ENCODE measurements around the gene ELMO1.

The ELMO1 gene

GRCh38 chr7:37285706-37286453 is 162.8 kb downstream of the ELMO1 start:
- TF ChIP-seq POLR2A (IDR thresholded peaks at IDR 0.05; ENCODE audit: low read depth, low read length) = no peak
- no peak for TF ChIP-seq POLR2AphosphoS5 (IDR thresholded peaks at IDR 0.05; ENCODE audit: low read depth, low read length)
- TF ChIP-seq TAF1 (IDR thresholded peaks at IDR 0.05; ENCODE audit: borderline replicate concordance, low read depth, low read length) = no peak
- FAIRE-seq (no peak), DNase-seq (ENCODE audit: insufficient read length) (no peak)

GRCh38 chr7:37284805-37285231 is 163.8 kb downstream of the ELMO1 start:
- TF ChIP-seq POLR2AphosphoS5 (IDR thresholded peaks at IDR 0.05; ENCODE audit: low read depth, low read length) (no peak), TAF1 (IDR thresholded peaks at IDR 0.05; ENCODE audit: borderline replicate concordance, low read depth, low read length) (no peak), POLR2A (IDR thresholded peaks at IDR 0.05; ENCODE audit: low read depth, low read length) (no peak)
- FAIRE-seq (no peak), DNase-seq (ENCODE audit: insufficient read length) (peak; percentile 13)

DNA sequence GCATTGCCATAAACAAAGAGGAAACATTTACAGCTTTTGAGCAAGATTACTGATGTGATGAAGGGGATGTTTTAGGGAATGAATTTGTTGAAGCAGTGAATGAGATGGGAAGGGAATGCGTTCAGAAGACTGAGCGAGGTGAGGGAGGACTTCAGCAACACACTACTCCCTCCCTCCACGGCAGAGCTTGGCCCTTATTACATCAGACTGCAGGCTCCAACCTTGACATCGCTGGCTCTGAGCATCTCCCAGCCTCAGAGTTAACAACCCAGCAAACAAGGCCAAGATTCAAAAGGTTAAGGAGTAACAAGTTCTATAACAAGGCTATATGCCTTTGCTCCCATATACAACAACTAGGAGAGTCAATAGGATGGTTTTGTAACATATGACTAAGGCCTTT is 164.4 kb downstream of the ELMO1 start:
- FAIRE-seq (no peak), DNase-seq (ENCODE audit: insufficient read length) (no peak)
- TF ChIP-seq TAF1 (IDR thresholded peaks at IDR 0.05; ENCODE audit: borderline replicate concordance, low read depth, low read length) = no peak
- TF ChIP-seq POLR2A (IDR thresholded peaks at IDR 0.05; ENCODE audit: low read depth, low read length) = no peak
- TF ChIP-seq POLR2AphosphoS5 (IDR thresholded peaks at IDR 0.05; ENCODE audit: low read depth, low read length) = no peak

GRCh38 chr7:37283716-37284115 is 164.9 kb downstream of the ELMO1 start:
- no peak for DNase-seq (ENCODE audit: insufficient read length)
- FAIRE-seq = no peak
- TF ChIP-seq POLR2A (IDR thresholded peaks at IDR 0.05; ENCODE audit: low read depth, low read length) = no peak
- no peak for TF ChIP-seq TAF1 (IDR thresholded peaks at IDR 0.05; ENCODE audit: borderline replicate concordance, low read depth, low read length)
- no peak for TF ChIP-seq POLR2AphosphoS5 (IDR thresholded peaks at IDR 0.05; ENCODE audit: low read depth, low read length)

GRCh38 chr7:37282927-37283326 is 165.7 kb downstream of the ELMO1 start:
- TF ChIP-seq TAF1 (IDR thresholded peaks at IDR 0.05; ENCODE audit: borderline replicate concordance, low read depth, low read length) (no peak), POLR2A (IDR thresholded peaks at IDR 0.05; ENCODE audit: low read depth, low read length) (no peak), POLR2AphosphoS5 (IDR thresholded peaks at IDR 0.05; ENCODE audit: low read depth, low read length) (no peak)
- DNase-seq (ENCODE audit: insufficient read length) (no peak), FAIRE-seq (no peak)

- TF ChIP-seq TAF1 (IDR thresholded peaks at IDR 0.05; ENCODE audit: borderline replicate concordance, low read depth, low read length) = no peak
- TF ChIP-seq POLR2A (IDR thresholded peaks at IDR 0.05; ENCODE audit: low read depth, low read length) = no peak
- no peak for TF ChIP-seq POLR2AphosphoS5 (IDR thresholded peaks at IDR 0.05; ENCODE audit: low read depth, low read length)
- no peak for FAIRE-seq
Measured at GRCh38 chr7:37282093-37282444, 166.6 kb downstream of the ELMO1 start.

GRCh38 chr7:37281368-37282092 is 167.1 kb downstream of the ELMO1 start:
- no peak for FAIRE-seq
- TF ChIP-seq TAF1 (IDR thresholded peaks at IDR 0.05; ENCODE audit: borderline replicate concordance, low read depth, low read length) (no peak), POLR2A (IDR thresholded peaks at IDR 0.05; ENCODE audit: low read depth, low read length) (no peak), POLR2AphosphoS5 (IDR thresholded peaks at IDR 0.05; ENCODE audit: low read depth, low read length) (no peak)
- no peak for DNase-seq (ENCODE audit: insufficient read length)

More at GRCh38 chr7:37282093-37282444, 166.6 kb downstream of the ELMO1 start:
- DNase-seq (ENCODE audit: insufficient read length) = no peak

DNA sequence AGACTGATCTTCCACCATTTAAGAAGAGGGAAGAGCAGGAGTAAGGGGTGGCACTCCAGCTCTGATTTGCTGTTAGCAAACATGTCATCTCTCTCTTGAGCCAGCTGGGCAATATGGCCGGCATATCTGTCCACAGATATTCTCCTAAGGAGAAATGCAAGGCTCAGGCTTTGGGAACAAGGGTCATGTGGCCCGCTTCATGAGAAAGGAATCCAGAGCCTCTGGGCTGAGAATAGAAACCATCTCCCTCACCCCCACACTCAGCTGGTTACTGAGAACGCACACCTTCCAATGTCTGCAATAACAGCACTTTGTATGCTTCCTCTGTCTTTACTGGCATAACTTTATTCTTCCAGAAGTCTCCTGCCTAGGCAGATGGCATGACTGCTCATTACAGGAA is 171.2 kb downstream of the ELMO1 start:
- no peak for TF ChIP-seq POLR2A (IDR thresholded peaks at IDR 0.05; ENCODE audit: low read depth, low read length)
- no peak for TF ChIP-seq POLR2AphosphoS5 (IDR thresholded peaks at IDR 0.05; ENCODE audit: low read depth, low read length)
- TF ChIP-seq TAF1 (IDR thresholded peaks at IDR 0.05; ENCODE audit: borderline replicate concordance, low read depth, low read length) = no peak
- DNase-seq (ENCODE audit: insufficient read length) = no peak
- FAIRE-seq = no peak

- DNase-seq (ENCODE audit: insufficient read length) (no peak), FAIRE-seq (no peak)
- TF ChIP-seq TAF1 (IDR thresholded peaks at IDR 0.05; ENCODE audit: borderline replicate concordance, low read depth, low read length) (no peak), POLR2A (IDR thresholded peaks at IDR 0.05; ENCODE audit: low read depth, low read length) (no peak), POLR2AphosphoS5 (IDR thresholded peaks at IDR 0.05; ENCODE audit: low read depth, low read length) (no peak)
Measured at GRCh38 chr7:37275078-37275710, 173.5 kb downstream of the ELMO1 start.

- DNase-seq (ENCODE audit: insufficient read length) (no peak), FAIRE-seq (no peak)
- TF ChIP-seq POLR2A (IDR thresholded peaks at IDR 0.05; ENCODE audit: low read depth, low read length) (no peak), TAF1 (IDR thresholded peaks at IDR 0.05; ENCODE audit: borderline replicate concordance, low read depth, low read length) (no peak), POLR2AphosphoS5 (IDR thresholded peaks at IDR 0.05; ENCODE audit: low read depth, low read length) (no peak)
Measured at GRCh38 chr7:37273891-37274290, 174.8 kb downstream of the ELMO1 start.

DNA sequence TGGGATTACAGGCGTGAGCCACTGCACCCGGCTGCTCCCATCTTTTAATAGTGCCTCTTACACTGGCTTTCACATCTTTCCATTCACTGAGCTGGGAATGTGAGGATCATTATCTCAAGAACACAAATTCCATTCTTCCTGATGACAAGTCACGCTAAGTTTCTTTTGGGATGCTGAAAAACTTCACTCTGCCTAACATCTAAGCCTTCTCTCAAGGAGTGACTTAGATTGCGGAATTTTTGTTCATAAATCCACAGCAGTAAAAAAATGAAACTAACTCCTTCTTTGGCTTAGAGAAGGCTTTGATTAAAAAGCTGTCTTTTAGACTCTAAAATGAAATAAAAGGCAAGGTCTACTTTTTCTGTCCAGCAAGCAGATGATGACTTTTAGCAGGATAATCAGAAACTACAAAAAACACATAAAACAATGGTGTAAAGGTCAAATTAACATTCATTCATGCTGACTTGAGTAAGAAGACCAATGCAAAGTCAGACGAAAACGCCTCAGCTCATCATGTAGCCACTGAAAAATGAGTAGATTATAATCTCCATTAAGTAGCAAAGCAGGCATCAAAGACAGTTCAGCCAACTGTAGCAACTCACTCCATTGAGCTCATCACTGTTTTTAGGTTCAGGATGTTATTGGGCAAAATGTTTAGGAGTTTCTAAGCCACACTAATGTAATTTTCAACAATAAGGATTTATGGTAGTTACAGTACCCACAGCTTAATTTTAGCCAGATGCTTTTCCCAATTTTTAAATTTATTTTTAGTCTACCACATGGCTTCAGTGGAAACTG is 178.8 kb downstream of the ELMO1 start:
- DNase-seq (ENCODE audit: insufficient read length) (no peak), FAIRE-seq (no peak)

More for the DNA sequence above, 178.8 kb downstream of the ELMO1 start:
- no peak for TF ChIP-seq TAF1 (IDR thresholded peaks at IDR 0.05; ENCODE audit: borderline replicate concordance, low read depth, low read length)
- TF ChIP-seq POLR2AphosphoS5 (IDR thresholded peaks at IDR 0.05; ENCODE audit: low read depth, low read length) = no peak
- no peak for TF ChIP-seq POLR2A (IDR thresholded peaks at IDR 0.05; ENCODE audit: low read depth, low read length)

Data from GM12892 (cell line).